HCT116 (cell line): ENCODE results near the gene TICRR. TPM values are rescaled to one million over a fixed set of nuclear protein-coding genes. Genes with fewer than 3 reads are reported as not detected.

Source experiments
- ATAC-seq: fragments of 200-7000 bp; cut with Tn5 transposase; 2 replicates; pipeline ENCODE4 v1.9.1; 2020; ENCODE audit warnings: mild to moderate bottlenecking, moderate library complexity
- BruUV-seq: library from RNA; stranded (reverse); fragments of 400-500 nt; replicated peaks from 2 replicates; lab custom pipeline; 2021; lab: Mats Ljungman, UMichigan
- CTCF ChIA-PET: fragments of 300-600 bp; sonication (Branson Sonifier 250); formaldehyde crosslinking; loops from one replicate; lab custom pipeline; 2021; ENCODE audit warnings: antibody characterized with exemption; lab: Charles Lee
- POLR2A ChIA-PET: fragments of 300-600, 350-600 bp; sonication (Branson Sonifier 250); formaldehyde crosslinking; loops from one replicate; lab custom pipeline; 2021; ENCODE audit warnings: antibody characterized with exemption; lab: Charles Lee
- RAD21 ChIA-PET, 2 experiments: fragments of 300-600 bp; sonication (Branson Sonifier 250); formaldehyde crosslinking; loops; one replicate each; lab custom pipeline; 2023; ENCODE audit warnings: low total read pairs in 2 of 2; ENCODE audit not compliant: uncharacterized antibody in 2 of 2, unreplicated experiment in 2 of 2, low non-redundant PET in 1 of 2; lab: Charles Lee
- DNase-seq: peaks from one replicate; pipeline ENCODE4 v3.0.0-alpha.2; 2010; ENCODE audit warnings: low read depth, low spot score
- H2AFZ ChIP-seq: fragments of 200-600 bp; shearing (Covaris generic), sonication (generic); 2 replicates; pipeline ENCODE4 v1.6.1; 2017; ENCODE audit warnings: low read depth, mixed run types, mixed read lengths, antibody characterized with exemption, low read length; ENCODE audit not compliant: poor library complexity, severe bottlenecking
- H3K27ac ChIP-seq: 2 replicates; pipeline ENCODE4 v1.5.1; 2012; ENCODE audit warnings: low read depth, low read length
- H3K27me3 ChIP-seq: fragments of 200-600 bp; sonication (generic); 2 replicates; pipeline ENCODE4 v1.6.1; 2016; ENCODE audit warnings: mixed run types, low read length, mixed read lengths; ENCODE audit not compliant: insufficient read depth
- H3K36me3 ChIP-seq, 2 experiments: fragments of 200-500 bp in 1 of 2; fragments of 200-600 bp in 1 of 2; sonication (Bioruptor generic) in 1 of 2; sonication (generic) in 1 of 2; 2 replicates each; pipeline versions ENCODE4 v1.5.1 to v1.6.1; 2014 to 2016; ENCODE audit warnings: low read length in 2 of 2, inconsistent platforms in 1 of 2, mixed read lengths in 1 of 2, mixed run types in 1 of 2; ENCODE audit not compliant: insufficient read depth in 2 of 2, control insufficient read depth in 1 of 2
- H3K4me1 ChIP-seq, 2 experiments: fragments of 200-600 bp in 1 of 2; sonication (generic) in 1 of 2; 2 replicates each; pipeline versions ENCODE4 v1.5.1 to v1.6.1; 2012 to 2017; ENCODE audit warnings: low read length in 2 of 2, inconsistent platforms in 1 of 2, mild to moderate bottlenecking in 1 of 2, mixed read lengths in 1 of 2, mixed run types in 1 of 2, moderate library complexity in 1 of 2; ENCODE audit not compliant: insufficient read depth in 2 of 2, control insufficient read depth in 1 of 2
- H3K4me2 ChIP-seq: fragments of 200-600 bp; sonication (generic); 2 replicates; pipeline ENCODE4 v1.6.1; 2017; ENCODE audit warnings: mixed run types, low read length, mixed read lengths
- H3K4me3 ChIP-seq, 2 experiments: fragments of 200-600 bp in 1 of 2; sonication (generic) in 1 of 2; replicated peaks in 1 of 2; 2 replicates each; pipeline ENCODE4 v1.5.1; 2011 to 2016; ENCODE audit warnings: low read length in 2 of 2, control low read depth in 1 of 2, low read depth in 1 of 2, mild to moderate bottlenecking in 1 of 2, mixed read lengths in 1 of 2, mixed run types in 1 of 2
- H3K79me2 ChIP-seq: fragments of 200-600 bp; sonication (generic); 2 replicates; pipeline ENCODE4 v1.6.1; 2017; ENCODE audit warnings: mild to moderate bottlenecking, mixed run types, low read length, moderate library complexity, mixed read lengths; ENCODE audit not compliant: insufficient read depth
- H3K9ac ChIP-seq: fragments of 200-600 bp; sonication (generic); 2 replicates; pipeline ENCODE4 v1.6.1; 2016; ENCODE audit warnings: low read length, mixed read lengths
- H3K9me2 ChIP-seq: fragments of 200-600 bp; sonication (generic), shearing (Covaris generic); 2 replicates; pipeline ENCODE4 v1.6.1; 2017; ENCODE audit warnings: mixed run types, mild to moderate bottlenecking, moderate library complexity; ENCODE audit not compliant: insufficient read depth
- H3K9me3 ChIP-seq, 2 experiments: fragments of 200-500 bp in 1 of 2; fragments of 200-600 bp in 1 of 2; sonication (Bioruptor generic) in 1 of 2; sonication (generic) in 1 of 2; 2 replicates each; pipeline ENCODE4 v1.6.1; 2014 to 2017; ENCODE audit warnings: low read length in 2 of 2, mixed read lengths in 2 of 2, inconsistent platforms in 1 of 2, low read depth in 1 of 2, mild to moderate bottlenecking in 1 of 2, mixed run types in 1 of 2, moderate library complexity in 1 of 2; ENCODE audit not compliant: control insufficient read depth in 1 of 2, insufficient read depth in 1 of 2
- H4K20me1 ChIP-seq: fragments of 200-600 bp; sonication (generic), shearing (Covaris generic); 2 replicates; pipeline ENCODE4 v1.6.1; 2017; ENCODE audit warnings: mixed run types, mild to moderate bottlenecking, moderate library complexity; ENCODE audit not compliant: insufficient read depth
- CBX3 ChIP-seq: IDR thresholded peaks from 2 replicates; pipeline ENCODE4 v1.6.1; 2012; ENCODE audit warnings: low read depth
- CEBPB ChIP-seq: IDR thresholded peaks from 2 replicates; pipeline ENCODE4 v1.6.1; 2012; ENCODE audit warnings: low read depth
- EZH2phosphoT487 ChIP-seq: fragments of 200-600 bp; IDR thresholded peaks from 2 replicates; pipeline ENCODE4 v1.6.1; 2018; ENCODE audit warnings: antibody characterized with exemption, borderline replicate concordance
- FOSL1 ChIP-seq: IDR thresholded peaks from 2 replicates; pipeline ENCODE4 v1.6.1; 2012; ENCODE audit warnings: low read depth
- JUND ChIP-seq: IDR thresholded peaks from 2 replicates; pipeline ENCODE4 v1.6.1; 2012
- POLR2A ChIP-seq: IDR thresholded peaks from 2 replicates; pipeline ENCODE4 v1.7.0; 2011; ENCODE audit warnings: borderline replicate concordance; ENCODE audit not compliant: insufficient read depth, insufficient read length; ENCODE audit errors: extremely low read depth
- RAD21 ChIP-seq: IDR thresholded peaks from 2 replicates; pipeline ENCODE4 v1.6.1; 2012; ENCODE audit warnings: low read depth, mild to moderate bottlenecking
- TCF7L2 ChIP-seq: IDR thresholded peaks from 2 replicates; pipeline ENCODE4 v1.7.0; 2011; ENCODE audit warnings: borderline replicate concordance, inconsistent platforms; ENCODE audit not compliant: insufficient read depth, insufficient read length; ENCODE audit errors: extremely low read depth
- ZFX ChIP-seq: fragments of 450-650 bp; IDR thresholded peaks from 2 replicates; pipeline ENCODE4 v1.6.1; 2017
- intact Hi-C: fragments of 100-400 bp; cut with micrococcal nuclease; formaldehyde crosslinking; loops from 2 replicates; pipeline ENCODE4 v1.10.0; 2022
- total RNA-seq: library from RNA; stranded (reverse); gene quantifications from one replicate; pipeline ENCODE4 v1.2.1, GENCODE V29; 2021; ENCODE audit not compliant: unreplicated experiment

The TICRR gene
- total RNA-seq, 1 experiment from 2014 or later, result 24.8 TPM

- intact Hi-C loops, result no loop called here
- H3K27ac ChIP-seq, result no peak overlapping the region
- H4K20me1 ChIP-seq, result no peaks in the 10 kb centered on the region
- H3K79me2 ChIP-seq, result no peaks in the 10 kb centered on the region
- CTCF ChIA-PET, result no interaction called here
- no peak overlapping the region for H3K9ac ChIP-seq
- DNase-seq, result no peak
- no peak for ATAC-seq
- BruUV-seq, result no TSS peak
- POLR2A ChIA-PET, result no interaction called here
- H3K36me3 ChIP-seq, result no peaks in the 10 kb centered on the region
- no peaks in the 10 kb centered on the region for H3K9me2 ChIP-seq
- H3K4me1 ChIP-seq, result peaks cover 0 to 4% of the 10 kb centered on the region in 2 experiments; a peak in 2 of 4 replicates
- no peak for TF ChIP-seq FOSL1
- TF ChIP-seq EZH2phosphoT487, result no peak
- no peak for TF ChIP-seq RAD21
- TF ChIP-seq ZFX, result no peak
- TF ChIP-seq CEBPB, result no peak
- H3K9me3 ChIP-seq, result no peaks in the 10 kb centered on the region
- H3K4me2 ChIP-seq, result no peak overlapping the region
- H3K4me3 ChIP-seq, result no peak overlapping the region
- RAD21 ChIA-PET, result no interaction called here
- no peak overlapping the region for H2AFZ ChIP-seq
- no peaks in the 10 kb centered on the region for H3K27me3 ChIP-seq
Measured at GRCh38 chr15:89649013-89649625, 73.8 kb downstream of the TICRR start.

- Histone ChIP-seq H2AFZ (no peak overlapping the region), H3K36me3 (no peaks in the 10 kb centered on the region), H3K4me1 (peaks cover 0 to 4% of the 10 kb centered on the region in 2 experiments; a peak in 2 of 4 replicates), H3K4me3 (no peak overlapping the region), H3K9ac (no peak overlapping the region), H3K9me3 (no peaks in the 10 kb centered on the region), H3K27me3 (no peaks in the 10 kb centered on the region), H3K9me2 (no peaks in the 10 kb centered on the region), H3K4me2 (no peak overlapping the region), H3K27ac (no peak overlapping the region), H4K20me1 (no peaks in the 10 kb centered on the region), H3K79me2 (no peaks in the 10 kb centered on the region)
- TF ChIP-seq JUND, result no peak
- TF ChIP-seq POLR2A, result no peak
- TF ChIP-seq TCF7L2, result no peak
- no peak for TF ChIP-seq CBX3
- ChIA-PET RAD21 (no interaction called here), CTCF (no interaction called here), POLR2A (no interaction called here)
- no TSS peak for BruUV-seq
- DNase-seq (no peak), ATAC-seq (no peak)
- intact Hi-C loops, result no loop called here
Measured at GRCh38 chr15:89649716-89650115, 74.4 kb downstream of the TICRR start.
